SK-N-SH (cell line): ENCODE data around the gene SLC22A14. TPM values are rescaled to one million over a fixed set of nuclear protein-coding genes. Genes with fewer than 3 reads are reported as not detected.

Source experiments
- CTCF ChIA-PET: fragments of 300-600, 350-600 bp; formaldehyde crosslinking; extraction: SDS; loops from one replicate; lab custom pipeline; 2021; lab: Yijun Ruan, JAX
- POLR2A ChIA-PET: fragments of 350-600 bp; sonication (Branson Sonifier 250); formaldehyde crosslinking; extraction: SDS; loops from one replicate; lab custom pipeline; 2020; ENCODE audit warnings: antibody characterized with exemption, inconsistent platforms; lab: Yijun Ruan, JAX
- DNase-seq: peaks from one replicate; pipeline ENCODE4 v3.0.0; 2012
- H2AFZ ChIP-seq: fragments of 200-600 bp; sonication (generic); 2 replicates; pipeline ENCODE4 v1.8.1; 2016; ENCODE audit warnings: antibody characterized with exemption, mild to moderate bottlenecking, low read depth
- H3F3A ChIP-seq: fragments of 200-600 bp; sonication (generic); replicated peaks from 2 replicates; pipeline ENCODE3; 2016; ENCODE audit warnings: antibody characterized with exemption, mild to moderate bottlenecking; ENCODE audit not compliant: insufficient read depth
- H3K27ac ChIP-seq, 2 experiments: fragments of 200-500 bp in 1 of 2; fragments of 200-600 bp in 1 of 2; sonication (Bioruptor generic) in 1 of 2; sonication (generic), shearing (Covaris generic) in 1 of 2; 2 replicates each; pipeline versions ENCODE4 v1.5.1 to v1.6.1; 2014 to 2016; ENCODE audit warnings: low read depth in 2 of 2, inconsistent platforms in 1 of 2, low read length in 1 of 2, mild to moderate bottlenecking in 1 of 2, mixed read lengths in 1 of 2
- H3K27me3 ChIP-seq: fragments of 200-600 bp; sonication (generic), shearing (Covaris generic); 2 replicates; pipeline ENCODE4 v1.6.1; 2016; ENCODE audit warnings: mixed run types; ENCODE audit not compliant: insufficient read depth
- H3K36me3 ChIP-seq, 2 experiments: fragments of 200-500 bp in 1 of 2; fragments of 200-600 bp in 1 of 2; sonication (Bioruptor generic) in 1 of 2; sonication (generic) in 1 of 2; replicated peaks in 1 of 2; 2 replicates each; pipeline versions ENCODE3 to v1.5.1; 2014 to 2016; ENCODE audit warnings: low read length in 1 of 2, mild to moderate bottlenecking in 1 of 2; ENCODE audit not compliant: insufficient read depth in 2 of 2, control insufficient read depth in 1 of 2
- H3K4me1 ChIP-seq, 2 experiments: fragments of 200-500 bp in 1 of 2; fragments of 200-600 bp in 1 of 2; sonication (Bioruptor generic) in 1 of 2; sonication (generic), shearing (Covaris generic) in 1 of 2; 2 replicates each; pipeline versions ENCODE4 v1.5.1 to v1.6.1; 2014 to 2016; ENCODE audit warnings: low read depth in 1 of 2, low read length in 1 of 2, mixed run types in 1 of 2; ENCODE audit not compliant: insufficient read depth in 2 of 2, control insufficient read depth in 1 of 2
- H3K4me2 ChIP-seq: fragments of 200-600 bp; sonication (generic), shearing (Covaris generic); 2 replicates; pipeline ENCODE4 v1.6.1; 2017; ENCODE audit warnings: mixed run types
- H3K4me3 ChIP-seq, 2 experiments: fragments of 200-500 bp in 1 of 2; fragments of 200-600 bp in 1 of 2; sonication (Bioruptor generic) in 1 of 2; sonication (generic), shearing (Covaris generic) in 1 of 2; 2 replicates each; pipeline versions ENCODE4 v1.5.1 to v1.8.1; 2014 to 2016; ENCODE audit warnings: low read depth in 2 of 2, inconsistent platforms in 1 of 2, low read length in 1 of 2, mild to moderate bottlenecking in 1 of 2, mixed read lengths in 1 of 2, moderate library complexity in 1 of 2
- H3K79me2 ChIP-seq: fragments of 200-600 bp; sonication (generic); 2 replicates; pipeline ENCODE4 v1.8.1; 2017; ENCODE audit warnings: mild to moderate bottlenecking; ENCODE audit not compliant: insufficient read depth
- H3K9ac ChIP-seq: fragments of 200-600 bp; sonication (generic); 2 replicates; pipeline ENCODE4 v1.6.1; 2017; ENCODE audit warnings: mixed run types
- H3K9me2 ChIP-seq: fragments of 200-600 bp; sonication (generic); 2 replicates; pipeline ENCODE4 v1.6.1; 2017; ENCODE audit warnings: mixed run types
- H3K9me3 ChIP-seq: fragments of 200-600 bp; sonication (generic); 2 replicates; pipeline ENCODE4 v1.6.1; 2017; ENCODE audit warnings: mixed run types, mild to moderate bottlenecking, moderate library complexity
- H4K20me1 ChIP-seq: fragments of 200-600 bp; sonication (generic); 2 replicates; pipeline ENCODE4 v1.6.1; 2017; ENCODE audit warnings: mild to moderate bottlenecking, mixed run types; ENCODE audit not compliant: insufficient read depth
- ELF1 ChIP-seq: IDR thresholded peaks from 2 replicates; pipeline ENCODE4 v1.4.0; 2012
- EP300 ChIP-seq, 2 experiments: IDR thresholded peaks; 2 replicates each; pipeline versions ENCODE4 v1.4.0 to v1.6.1; 2012; ENCODE audit warnings: borderline replicate concordance in 1 of 2, low read depth in 1 of 2, low read length in 1 of 2
- EZH2phosphoT487 ChIP-seq: fragments of 200-600 bp; sonication (generic); IDR thresholded peaks from 2 replicates; pipeline ENCODE4 v1.6.1; 2017; ENCODE audit warnings: low read depth, mixed run types, mild to moderate bottlenecking, antibody characterized with exemption, moderate library complexity, borderline replicate concordance
- FOSL2 ChIP-seq: IDR thresholded peaks from 2 replicates; pipeline ENCODE4 v1.4.0; 2012; ENCODE audit warnings: low read depth, mild to moderate bottlenecking, moderate library complexity, borderline replicate concordance
- FOXJ3 ChIP-seq: sonication (generic); formaldehyde crosslinking; IDR thresholded peaks from 2 replicates; pipeline ENCODE4 v1.5.1; 2020; ENCODE audit warnings: mild to moderate bottlenecking, missing genetic modification reagents
- FOXM1 ChIP-seq: IDR thresholded peaks from 2 replicates; pipeline ENCODE4 v1.4.0; 2012; ENCODE audit warnings: low read depth, mild to moderate bottlenecking
- GATA2 ChIP-seq: sonication (generic); formaldehyde crosslinking; IDR thresholded peaks from 2 replicates; pipeline ENCODE4 v1.5.0; 2020; ENCODE audit warnings: mild to moderate bottlenecking, missing genetic modification reagents
- MEF2A ChIP-seq: IDR thresholded peaks from 2 replicates; pipeline ENCODE4 v1.4.0; 2012; ENCODE audit warnings: low read depth, borderline replicate concordance
- MXI1 ChIP-seq: IDR thresholded peaks from 2 replicates; pipeline ENCODE4 v1.6.1; 2012; ENCODE audit warnings: mild to moderate bottlenecking, low read depth, low read length, improper control_type of control experiment
- NFIC ChIP-seq: IDR thresholded peaks from 2 replicates; pipeline ENCODE4 v1.4.0; 2012; ENCODE audit warnings: borderline replicate concordance
- NRF1 ChIP-seq: IDR thresholded peaks from 2 replicates; pipeline ENCODE4 v1.6.1; 2012; ENCODE audit warnings: low read depth, mild to moderate bottlenecking, low read length
- POLR2AphosphoS5 ChIP-seq: IDR thresholded peaks from 2 replicates; pipeline ENCODE4 v1.6.1; 2012; ENCODE audit warnings: low read depth, low read length
- RCOR1 ChIP-seq: fragments of 150-350 bp; IDR thresholded peaks from 2 replicates; pipeline ENCODE4 v1.6.1; 2017; ENCODE audit warnings: antibody characterized with exemption, low read length
- RFX5 ChIP-seq: IDR thresholded peaks from 2 replicates; pipeline ENCODE4 v1.6.1; 2012; ENCODE audit warnings: mild to moderate bottlenecking, improper control_type of control experiment, low read length
- RXRA ChIP-seq: IDR thresholded peaks from 2 replicates; pipeline ENCODE4 v1.4.0; 2012; ENCODE audit warnings: low read depth, mild to moderate bottlenecking, borderline replicate concordance
- TAF1 ChIP-seq: IDR thresholded peaks from 2 replicates; pipeline ENCODE4 v1.6.1; 2012; ENCODE audit warnings: low read depth, mild to moderate bottlenecking, low read length, moderate library complexity, borderline replicate concordance
- TCF12 ChIP-seq: IDR thresholded peaks from 2 replicates; pipeline ENCODE4 v1.4.0; 2012
- YY1 ChIP-seq: IDR thresholded peaks from 2 replicates; pipeline ENCODE4 v1.4.0; 2012; ENCODE audit warnings: low read depth, mild to moderate bottlenecking
- WGBS: methylation state at CpG from one replicate; pipeline ENCODE4 v1.1.6; 2017; ENCODE audit warnings: low lambda C conversion rate; 5-methylcytosine and 5-hydroxymethylcytosine counted together
- polyA plus RNA-seq, 3 experiments: library from polyadenylated mRNA; depleted of rRNA; stranded (reverse); fragments of >200 nt; gene quantifications; 2 replicates each; pipeline ENCODE4 v1.2.3, GENCODE V29; 2012
- TF ChIP-seq, protein P1 (sequence below): fragments of 150-350 bp; IDR thresholded peaks from 2 replicates; pipeline ENCODE4 v1.6.1; 2017; ENCODE audit warnings: antibody characterized with exemption, low read length, low read depth, borderline replicate concordance
- TF ChIP-seq, protein P2 (sequence below): IDR thresholded peaks from 2 replicates; pipeline ENCODE4 v1.4.0; 2012; ENCODE audit warnings: low read depth
- TF ChIP-seq, protein P3 (sequence below): IDR thresholded peaks from 2 replicates; pipeline ENCODE4 v1.4.0; 2012; ENCODE audit warnings: low read depth, borderline replicate concordance
- TF ChIP-seq, protein P4 (sequence below): IDR thresholded peaks from 2 replicates; pipeline ENCODE4 v1.4.0; 2012; ENCODE audit warnings: low read depth, borderline replicate concordance
- TF ChIP-seq, protein P5 (sequence below): fragments of 150-350 bp; IDR thresholded peaks from 2 replicates; pipeline ENCODE4 v1.6.1; 2016; ENCODE audit warnings: mild to moderate bottlenecking, low read depth, low read length

Gene SLC22A14
- polyA plus RNA-seq, 1 of the 3 experiments (the other 2 are of a cell fraction) = 0.16 TPM

DNA sequence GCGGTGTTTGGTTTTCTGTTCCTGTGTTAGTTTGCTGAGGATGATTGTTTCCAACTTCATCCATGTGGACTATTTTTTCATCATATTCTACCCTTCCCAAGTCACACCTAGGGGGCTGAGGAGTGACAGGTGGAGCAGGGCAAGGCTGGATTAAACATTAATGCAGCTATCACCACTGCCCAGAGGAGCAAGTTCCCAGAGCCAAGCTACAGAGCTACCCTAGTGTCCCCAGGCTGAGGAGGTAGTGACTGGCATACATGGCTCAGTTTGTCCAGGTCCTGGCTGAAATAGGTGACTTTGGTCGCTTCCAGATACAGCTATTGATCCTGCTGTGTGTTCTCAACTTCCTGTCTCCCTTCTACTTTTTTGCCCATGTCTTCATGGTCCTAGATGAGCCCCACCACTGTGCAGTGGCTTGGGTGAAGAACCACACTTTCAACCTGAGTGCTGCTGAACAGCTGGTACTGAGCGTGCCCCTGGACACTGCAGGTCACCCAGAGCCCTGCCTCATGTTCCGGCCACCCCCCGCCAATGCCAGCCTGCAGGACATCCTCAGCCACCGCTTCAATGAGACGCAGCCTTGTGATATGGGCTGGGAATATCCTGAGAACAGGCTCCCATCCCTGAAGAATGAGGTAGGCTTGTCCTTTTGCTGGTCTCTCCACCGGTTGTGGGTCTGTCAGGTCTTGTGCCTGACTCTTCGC lies 16.3 kb upstream of the SLC22A14 start, which contains the start of gene SLC22A13:
TSS of gene SLC22A13 (plus strand) at position 209 of the 704 bp plus-strand sequence. CDS start at position 258, 49 bp downstream.
- no peaks in the 10 kb centered on the region for H4K20me1 ChIP-seq
- CTCF ChIA-PET = no interaction called here
- TF ChIP-seq POLR2AphosphoS5 (no peak), RFX5 (no peak), MXI1 (no peak), FOXJ3 (no peak), RXRA (no peak), GATA2 (CRISPR knock-in tag) (no peak), FOXM1 (no peak), NFIC (no peak), NRF1 (no peak)
- TF ChIP-seq, protein P1, sequence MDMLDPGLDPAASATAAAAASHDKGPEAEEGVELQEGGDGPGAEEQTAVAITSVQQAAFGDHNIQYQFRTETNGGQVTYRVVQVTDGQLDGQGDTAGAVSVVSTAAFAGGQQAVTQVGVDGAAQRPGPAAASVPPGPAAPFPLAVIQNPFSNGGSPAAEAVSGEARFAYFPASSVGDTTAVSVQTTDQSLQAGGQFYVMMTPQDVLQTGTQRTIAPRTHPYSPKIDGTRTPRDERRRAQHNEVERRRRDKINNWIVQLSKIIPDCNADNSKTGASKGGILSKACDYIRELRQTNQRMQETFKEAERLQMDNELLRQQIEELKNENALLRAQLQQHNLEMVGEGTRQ = no peak
- TF ChIP-seq, protein P2, sequence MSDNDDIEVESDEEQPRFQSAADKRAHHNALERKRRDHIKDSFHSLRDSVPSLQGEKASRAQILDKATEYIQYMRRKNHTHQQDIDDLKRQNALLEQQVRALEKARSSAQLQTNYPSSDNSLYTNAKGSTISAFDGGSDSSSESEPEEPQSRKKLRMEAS = no peak
- H2AFZ ChIP-seq = no peak within 1 kb of the TSS
- H3K4me2 ChIP-seq = no peak within 1 kb of the TSS
- H3K27me3 ChIP-seq = no peaks in the 10 kb centered on the region
- H3K4me3 ChIP-seq = no peak within 1 kb of the TSS
- peaks cover 0 to 27% of the 10 kb centered on the region in 2 experiments; a peak in 1 of 4 replicates for H3K4me1 ChIP-seq
- H3K9ac ChIP-seq = no peak within 1 kb of the TSS
- peaks cover 0 to 2% of the 10 kb centered on the region in 2 experiments for H3K36me3 ChIP-seq
- no peak for DNase-seq
- H3K9me2 ChIP-seq = no peaks in the 10 kb centered on the region
- H3K27ac ChIP-seq = no peak within 1 kb of the TSS; a peak in 1 of 4 replicates
- 85% methylated on average over 7 of the region's 9 CpGs for WGBS
- no peaks in the 10 kb centered on the region for H3F3A ChIP-seq
- H3K9me3 ChIP-seq = no peaks in the 10 kb centered on the region
- H3K79me2 ChIP-seq = no peaks in the 10 kb centered on the region
- POLR2A ChIA-PET = no interaction called here

DNA sequence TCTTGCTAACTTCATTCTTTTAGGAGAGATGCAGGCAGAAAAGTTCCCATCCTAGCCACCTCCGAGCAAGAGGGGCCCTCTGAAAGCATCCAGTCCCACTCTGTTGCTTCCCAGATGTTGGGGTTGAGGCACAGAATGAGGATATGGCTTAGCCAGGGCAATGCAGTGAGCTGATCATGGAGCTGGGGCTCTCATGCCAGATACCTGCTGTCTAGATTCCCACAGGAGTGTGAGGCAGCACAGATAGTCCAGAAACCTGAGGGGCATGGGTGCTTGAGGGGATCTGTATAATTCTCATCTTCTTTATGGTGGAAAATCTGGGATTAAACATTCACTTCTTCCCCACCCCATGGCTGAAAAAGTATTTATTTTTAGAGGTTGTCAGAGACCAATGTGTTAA lies 15.3 kb upstream of the SLC22A14 start:
- 75% methylated on average over 1 of the region's 1 CpG for whole genome bisulfite sequencing
- H3K4me2 ChIP-seq = no peak overlapping the region
- no peak for DNase-seq
- TF ChIP-seq NFIC = no peak
- no peak for TF ChIP-seq ELF1
- TF ChIP-seq, protein P3, sequence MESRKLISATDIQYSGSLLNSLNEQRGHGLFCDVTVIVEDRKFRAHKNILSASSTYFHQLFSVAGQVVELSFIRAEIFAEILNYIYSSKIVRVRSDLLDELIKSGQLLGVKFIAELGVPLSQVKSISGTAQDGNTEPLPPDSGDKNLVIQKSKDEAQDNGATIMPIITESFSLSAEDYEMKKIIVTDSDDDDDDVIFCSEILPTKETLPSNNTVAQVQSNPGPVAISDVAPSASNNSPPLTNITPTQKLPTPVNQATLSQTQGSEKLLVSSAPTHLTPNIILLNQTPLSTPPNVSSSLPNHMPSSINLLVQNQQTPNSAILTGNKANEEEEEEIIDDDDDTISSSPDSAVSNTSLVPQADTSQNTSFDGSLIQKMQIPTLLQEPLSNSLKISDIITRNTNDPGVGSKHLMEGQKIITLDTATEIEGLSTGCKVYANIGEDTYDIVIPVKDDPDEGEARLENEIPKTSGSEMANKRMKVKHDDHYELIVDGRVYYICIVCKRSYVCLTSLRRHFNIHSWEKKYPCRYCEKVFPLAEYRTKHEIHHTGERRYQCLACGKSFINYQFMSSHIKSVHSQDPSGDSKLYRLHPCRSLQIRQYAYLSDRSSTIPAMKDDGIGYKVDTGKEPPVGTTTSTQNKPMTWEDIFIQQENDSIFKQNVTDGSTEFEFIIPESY = no peak
- TF ChIP-seq TCF12 = no peak
- no peak for TF ChIP-seq EP300 (IDR thresholded peaks at IDR 0.05; ENCODE audit: borderline replicate concordance in 1 of 2, low read depth in 1 of 2, low read length in 1 of 2)
- no peak for TF ChIP-seq NRF1
- no peak for TF ChIP-seq EZH2phosphoT487
- TF ChIP-seq, protein P4, sequence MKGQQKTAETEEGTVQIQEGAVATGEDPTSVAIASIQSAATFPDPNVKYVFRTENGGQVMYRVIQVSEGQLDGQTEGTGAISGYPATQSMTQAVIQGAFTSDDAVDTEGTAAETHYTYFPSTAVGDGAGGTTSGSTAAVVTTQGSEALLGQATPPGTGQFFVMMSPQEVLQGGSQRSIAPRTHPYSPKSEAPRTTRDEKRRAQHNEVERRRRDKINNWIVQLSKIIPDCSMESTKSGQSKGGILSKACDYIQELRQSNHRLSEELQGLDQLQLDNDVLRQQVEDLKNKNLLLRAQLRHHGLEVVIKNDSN = no peak
- TF ChIP-seq MEF2A = no peak
- no peak for TF ChIP-seq RXRA
- TF ChIP-seq POLR2AphosphoS5 = no peak
- no peak for TF ChIP-seq YY1
- no peak for TF ChIP-seq FOSL2
- TF ChIP-seq MXI1 = no peak
- TF ChIP-seq, protein P5, sequence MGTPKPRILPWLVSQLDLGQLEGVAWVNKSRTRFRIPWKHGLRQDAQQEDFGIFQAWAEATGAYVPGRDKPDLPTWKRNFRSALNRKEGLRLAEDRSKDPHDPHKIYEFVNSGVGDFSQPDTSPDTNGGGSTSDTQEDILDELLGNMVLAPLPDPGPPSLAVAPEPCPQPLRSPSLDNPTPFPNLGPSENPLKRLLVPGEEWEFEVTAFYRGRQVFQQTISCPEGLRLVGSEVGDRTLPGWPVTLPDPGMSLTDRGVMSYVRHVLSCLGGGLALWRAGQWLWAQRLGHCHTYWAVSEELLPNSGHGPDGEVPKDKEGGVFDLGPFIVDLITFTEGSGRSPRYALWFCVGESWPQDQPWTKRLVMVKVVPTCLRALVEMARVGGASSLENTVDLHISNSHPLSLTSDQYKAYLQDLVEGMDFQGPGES = no peak
- no peak for TF ChIP-seq RCOR1
- TF ChIP-seq TAF1 = no peak
- TF ChIP-seq FOXJ3 = no peak

More for the DNA sequence above, 15.3 kb upstream of the SLC22A14 start:
- ChIA-PET POLR2A (no interaction called here), CTCF (no interaction called here)
- Histone ChIP-seq H3K9me2 (no peaks in the 10 kb centered on the region), H3K4me1 (peaks cover 0 to 27% of the 10 kb centered on the region in 2 experiments; a peak in 1 of 4 replicates), H3K9ac (no peak overlapping the region), H3K79me2 (no peaks in the 10 kb centered on the region), H3F3A (no peaks in the 10 kb centered on the region), H4K20me1 (no peaks in the 10 kb centered on the region), H2AFZ (no peak overlapping the region), H3K27ac (no peak overlapping the region), H3K4me3 (no peak overlapping the region), H3K9me3 (no peaks in the 10 kb centered on the region), H3K36me3 (no peaks in the 10 kb centered on the region), H3K27me3 (no peaks in the 10 kb centered on the region)
